ENCODE measurements around the gene PWWP2B. TPM values are rescaled to one million over a fixed set of nuclear protein-coding genes. Genes with fewer than 3 reads are reported as not detected.

Gene PWWP2B
- total RNA-seq, 4 donors from 2014 or later = 11.8 to 25.5 (median 14.3) TPM

DNA sequence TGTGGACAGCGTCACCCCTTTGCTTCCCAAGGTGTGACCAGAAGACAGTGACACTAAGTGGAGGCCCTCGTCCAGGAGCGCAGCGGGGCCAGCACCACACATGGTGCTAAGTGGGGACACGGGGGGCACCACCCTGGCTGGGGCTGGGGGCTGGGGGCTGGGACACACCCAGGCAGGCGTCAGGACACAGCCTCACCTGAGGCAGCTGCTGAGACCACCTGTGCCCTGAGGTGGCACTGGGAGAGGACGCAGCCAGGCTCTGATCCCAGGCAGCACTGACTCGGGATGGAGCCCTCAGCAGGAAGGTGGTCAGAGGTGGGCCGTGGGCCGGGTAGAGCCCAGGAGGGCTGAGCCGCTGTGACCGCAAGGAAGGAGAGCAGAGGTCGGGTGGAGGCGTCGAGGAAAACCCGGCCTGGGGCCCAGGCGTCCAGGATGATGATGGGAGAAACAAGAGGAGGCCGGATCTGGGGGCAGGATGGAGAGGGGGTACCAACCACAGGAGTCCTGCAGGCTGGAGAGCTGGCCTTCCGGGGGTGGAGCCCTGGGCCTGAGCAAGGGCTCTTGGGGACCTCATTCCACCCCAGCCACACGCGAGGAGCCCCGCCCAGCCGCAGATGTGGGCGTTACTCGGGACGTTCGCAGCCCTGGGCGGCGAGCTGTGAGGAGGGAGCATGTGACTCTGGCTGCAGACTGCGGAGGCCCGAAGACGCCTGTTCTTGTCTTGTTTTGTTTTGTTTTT lies 42.5 kb upstream of the PWWP2B start:
- peaks cover 0 to 42% (median 16%) of the 10 kb centered on the region in 4 donors for H3K36me3 ChIP-seq
- H3K27me3 ChIP-seq = no peaks in the 10 kb centered on the region
- 92% methylated on average over 25 of the region's 32 CpGs for WGBS
- no peak for DNase-seq (ENCODE audit: extremely low spot score)
- TF ChIP-seq POLR2AphosphoS5 (IDR thresholded peaks at IDR 0.05) (no peak), EP300 (IDR thresholded peaks at IDR 0.05) (no peak), POLR2A (IDR thresholded peaks at IDR 0.05; ENCODE audit: low read depth) (no peak)
- TF ChIP-seq, protein P1, sequence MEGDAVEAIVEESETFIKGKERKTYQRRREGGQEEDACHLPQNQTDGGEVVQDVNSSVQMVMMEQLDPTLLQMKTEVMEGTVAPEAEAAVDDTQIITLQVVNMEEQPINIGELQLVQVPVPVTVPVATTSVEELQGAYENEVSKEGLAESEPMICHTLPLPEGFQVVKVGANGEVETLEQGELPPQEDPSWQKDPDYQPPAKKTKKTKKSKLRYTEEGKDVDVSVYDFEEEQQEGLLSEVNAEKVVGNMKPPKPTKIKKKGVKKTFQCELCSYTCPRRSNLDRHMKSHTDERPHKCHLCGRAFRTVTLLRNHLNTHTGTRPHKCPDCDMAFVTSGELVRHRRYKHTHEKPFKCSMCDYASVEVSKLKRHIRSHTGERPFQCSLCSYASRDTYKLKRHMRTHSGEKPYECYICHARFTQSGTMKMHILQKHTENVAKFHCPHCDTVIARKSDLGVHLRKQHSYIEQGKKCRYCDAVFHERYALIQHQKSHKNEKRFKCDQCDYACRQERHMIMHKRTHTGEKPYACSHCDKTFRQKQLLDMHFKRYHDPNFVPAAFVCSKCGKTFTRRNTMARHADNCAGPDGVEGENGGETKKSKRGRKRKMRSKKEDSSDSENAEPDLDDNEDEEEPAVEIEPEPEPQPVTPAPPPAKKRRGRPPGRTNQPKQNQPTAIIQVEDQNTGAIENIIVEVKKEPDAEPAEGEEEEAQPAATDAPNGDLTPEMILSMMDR (IDR thresholded peaks at IDR 0.05) = no peak
- peaks cover 0 to 9% (median 1%) of the 10 kb centered on the region in 4 donors for H3K4me1 ChIP-seq
- H3K4me3 ChIP-seq = no peak overlapping the region
- H3K27ac ChIP-seq (replicated peaks in 1 of 4) = no peak overlapping the region
- H3K9me3 ChIP-seq = no peaks in the 10 kb centered on the region
- intact Hi-C loops (cut with DNase I) = no loop called here

- H3K4me3 ChIP-seq = no peak overlapping the region
- H3K9me3 ChIP-seq = no peaks in the 10 kb centered on the region
- 90% methylated on average over 13 of the region's 17 CpGs for WGBS
- H3K36me3 ChIP-seq = peaks cover 0 to 36% (median 15%) of the 10 kb centered on the region in 4 donors
- H3K4me1 ChIP-seq = peaks cover 0 to 9% (median 1%) of the 10 kb centered on the region in 4 donors
- intact Hi-C loops (cut with DNase I) = no loop called here
- H3K27me3 ChIP-seq = no peaks in the 10 kb centered on the region
- no peak for DNase-seq (ENCODE audit: extremely low spot score)
- no peak overlapping the region for H3K27ac ChIP-seq (replicated peaks in 1 of 4)
- TF ChIP-seq POLR2AphosphoS5 (IDR thresholded peaks at IDR 0.05) (no peak), EP300 (IDR thresholded peaks at IDR 0.05) (no peak)
Observed at GRCh38 chr10:132355297-132355696, 41.7 kb upstream of the PWWP2B start.

DNA sequence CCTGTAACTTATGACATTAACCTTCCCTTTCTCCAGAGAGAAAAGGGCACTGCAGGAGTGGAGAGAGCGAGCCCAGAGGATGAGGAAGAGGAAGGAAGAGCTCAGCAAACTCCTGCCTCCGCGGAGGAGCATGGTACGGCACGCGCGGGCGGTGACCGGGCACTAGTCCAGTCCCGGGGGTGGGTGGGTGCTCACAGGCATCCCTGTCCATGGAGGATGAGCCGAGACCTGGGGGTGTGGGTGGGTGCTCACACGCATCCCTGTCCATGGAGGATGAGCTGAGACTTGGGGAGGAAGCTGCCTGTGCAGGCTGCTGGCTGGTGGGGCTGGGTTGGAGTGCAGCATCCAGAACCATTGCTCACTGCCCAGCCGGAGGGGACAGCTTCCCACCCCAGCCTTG lies 41.2 kb upstream of the PWWP2B start:
- Histone ChIP-seq H3K36me3 (peaks cover 0 to 35% (median 15%) of the 10 kb centered on the region in 4 donors), H3K9me3 (no peaks in the 10 kb centered on the region), H3K27ac (replicated peaks in 1 of 4) (no peak overlapping the region), H3K4me1 (peaks cover 0 to 9% (median 1%) of the 10 kb centered on the region in 4 donors), H3K27me3 (no peaks in the 10 kb centered on the region), H3K4me3 (no peak overlapping the region)
- intact Hi-C loops (cut with DNase I) = no loop called here
- DNase-seq (ENCODE audit: extremely low spot score) = no peak
- TF ChIP-seq POLR2AphosphoS5 (IDR thresholded peaks at IDR 0.05) = no peak
- WGBS = 95% methylated on average over 13 of the region's 13 CpGs

- H3K36me3 ChIP-seq = peaks cover 0 to 40% (median 17%) of the 10 kb centered on the region in 4 donors
- H3K27ac ChIP-seq (replicated peaks in 1 of 4) = no peak overlapping the region
- no peaks in the 10 kb centered on the region for H3K9me3 ChIP-seq
- TF ChIP-seq EP300 (IDR thresholded peaks at IDR 0.05) (no peak), POLR2A (IDR thresholded peaks at IDR 0.05; ENCODE audit: low read depth) (no peak), POLR2AphosphoS5 (IDR thresholded peaks at IDR 0.05) (no peak)
- TF ChIP-seq, protein P1 (IDR thresholded peaks at IDR 0.05) = no peak
- WGBS = 96% methylated on average over 11 of the region's 12 CpGs
- peaks cover 0 to 9% (median 1%) of the 10 kb centered on the region in 4 donors for H3K4me1 ChIP-seq
- no peak for DNase-seq (ENCODE audit: extremely low spot score)
- H3K4me3 ChIP-seq = no peak overlapping the region
- intact Hi-C loops (cut with DNase I) = no loop called here
- no peaks in the 10 kb centered on the region for H3K27me3 ChIP-seq
Observed at GRCh38 chr10:132356621-132357195, 40.3 kb upstream of the PWWP2B start.

DNA sequence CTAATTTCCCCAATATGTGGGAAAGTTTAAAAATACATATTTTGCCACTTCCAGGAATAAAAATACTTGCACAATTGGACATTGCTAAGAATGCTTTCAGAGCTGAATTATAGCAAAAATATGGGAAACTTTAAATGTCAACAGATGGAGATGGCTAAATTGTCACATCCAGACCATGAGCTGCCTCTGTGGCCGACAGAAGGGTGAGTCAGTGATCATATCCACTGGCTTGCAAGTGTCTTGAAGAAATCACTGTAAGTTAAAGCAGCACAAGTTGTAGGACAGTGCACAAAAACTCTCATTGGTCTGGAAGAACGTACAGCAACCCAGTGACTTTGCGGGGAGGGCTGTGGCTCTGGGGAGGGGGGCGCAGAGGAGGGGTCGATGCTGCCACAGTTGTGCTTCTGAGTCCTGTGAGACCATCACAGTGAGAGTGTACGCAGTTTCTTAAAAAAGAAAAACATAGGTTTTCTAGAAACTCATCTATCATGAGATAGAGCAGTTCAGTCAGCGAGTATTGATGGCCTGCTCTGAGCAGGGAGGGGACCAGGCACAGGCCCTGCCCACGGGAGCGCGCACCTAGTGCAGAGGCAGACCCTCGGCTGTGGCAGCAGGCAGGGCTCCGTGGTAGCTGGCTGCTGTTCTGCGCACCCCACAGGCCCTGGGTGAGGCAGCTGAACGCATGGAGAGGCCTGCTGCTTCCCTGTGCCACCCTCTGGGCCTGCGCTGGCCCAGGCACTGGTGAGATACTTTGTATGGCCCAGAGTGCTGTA lies 39.5 kb upstream of the PWWP2B start:
- Histone ChIP-seq H3K4me1 (peaks cover 0 to 8% (median 1%) of the 10 kb centered on the region in 4 donors), H3K4me3 (no peak overlapping the region), H3K36me3 (peaks cover 0 to 47% (median 24%) of the 10 kb centered on the region in 4 donors), H3K27ac (replicated peaks in 1 of 4) (no peak overlapping the region), H3K9me3 (no peaks in the 10 kb centered on the region), H3K27me3 (no peaks in the 10 kb centered on the region)
- intact Hi-C loops (cut with DNase I) = no loop called here
- DNase-seq (ENCODE audit: extremely low spot score) = no peak
- WGBS = 96% methylated on average over 15 of the region's 15 CpGs
- TF ChIP-seq POLR2A (IDR thresholded peaks at IDR 0.05; ENCODE audit: low read depth) (no peak), POLR2AphosphoS5 (IDR thresholded peaks at IDR 0.05) (no peak), EP300 (IDR thresholded peaks at IDR 0.05) (no peak)
- TF ChIP-seq, protein P1 (IDR thresholded peaks at IDR 0.05) = no peak

Measured in esophagus muscularis mucosa (tissue), 4 donors.